ENCODE data around the gene DLK2.
A peak's percentile ranks its signal among the peaks of the same experiment; 100 is the strongest.
"Not testable (repeated sequence)": the region's sequence is repeated elsewhere in the genome, so short reads cannot be mapped to it uniquely, and the experiment has no call there.

Gene DLK2

GRCh38 chr6:43451939-43452338, 3.4 kb downstream of the DLK2 start:
- DNase-seq: no peak

- no peak for DNase-seq
Measured at GRCh38 chr6:43451348-43451747, 4.0 kb downstream of the DLK2 start.

DNA sequence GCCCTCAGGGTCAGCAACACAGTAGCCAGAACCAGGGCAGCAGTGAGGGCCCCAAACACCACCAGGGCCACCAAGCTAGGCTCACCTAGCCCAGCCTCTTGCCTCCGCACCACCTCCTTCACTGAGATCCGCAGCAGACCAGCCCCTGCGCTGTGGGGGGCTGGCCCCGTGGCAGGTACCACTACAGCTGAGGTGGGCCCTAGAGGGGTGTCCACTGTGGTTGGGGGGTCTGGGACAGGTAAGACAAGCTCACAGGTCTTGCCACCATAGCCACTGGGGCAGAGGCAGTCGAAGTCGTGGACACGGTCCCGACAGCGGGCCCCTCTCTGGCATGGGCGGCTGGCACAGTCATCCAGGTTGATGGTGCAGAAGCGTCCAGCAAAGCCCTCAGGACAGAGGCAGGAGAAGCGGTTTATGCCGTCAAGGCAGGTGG, 4.6 kb downstream of the DLK2 start:
- DNase-seq: no peak

GRCh38 chr6:43448916-43449315, 6.4 kb downstream of the DLK2 start:
- DNase-seq: no peak

- no peak for DNase-seq
Measured at GRCh38 chr6:43447604-43448003, 7.7 kb downstream of the DLK2 start.

GRCh38 chr6:43445576-43445975, 9.8 kb downstream of the DLK2 start:
- no peak for DNase-seq

DNA sequence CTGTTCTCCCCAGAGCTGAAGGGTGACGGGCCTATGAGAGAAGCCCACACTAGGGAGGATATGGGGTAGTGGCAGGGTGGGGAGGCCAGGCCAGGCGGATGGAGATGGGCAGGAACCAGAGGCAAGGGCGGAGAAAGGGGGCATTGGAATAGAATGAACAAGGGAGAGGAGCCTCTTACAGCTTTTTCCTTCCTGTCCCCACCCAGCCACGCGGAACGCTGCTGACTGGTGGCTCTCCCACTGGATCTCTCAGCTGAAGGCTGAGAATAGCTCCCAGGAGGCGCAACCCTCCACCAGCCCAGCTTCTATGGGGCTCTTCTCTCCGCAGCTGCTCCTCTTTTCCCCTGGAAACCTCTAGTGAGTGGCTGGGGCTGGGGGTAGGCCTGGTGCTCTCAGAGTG, 10.8 kb downstream of the DLK2 start:
- no peak for DNase-seq

DNA sequence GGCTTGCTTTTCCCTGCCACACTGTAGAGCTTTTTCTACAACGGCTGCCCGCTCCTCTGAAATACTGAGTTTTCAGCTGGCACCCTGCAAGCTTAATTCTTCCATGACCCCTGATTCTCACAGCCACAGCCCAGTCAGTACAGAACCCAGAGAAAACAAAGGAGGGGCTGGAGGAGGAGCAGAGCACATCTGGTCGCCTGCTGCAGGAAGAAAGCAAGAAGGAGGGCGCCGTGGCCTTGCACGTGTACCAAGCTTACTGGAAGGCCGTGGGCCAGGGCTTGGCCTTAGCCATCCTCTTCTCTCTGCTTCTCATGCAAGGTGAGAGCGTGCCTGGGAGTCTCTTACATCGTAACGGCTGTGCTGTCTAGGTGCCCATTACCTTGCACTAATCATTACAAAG, 11.3 kb downstream of the DLK2 start:
- DNase-seq: no peak

DNA sequence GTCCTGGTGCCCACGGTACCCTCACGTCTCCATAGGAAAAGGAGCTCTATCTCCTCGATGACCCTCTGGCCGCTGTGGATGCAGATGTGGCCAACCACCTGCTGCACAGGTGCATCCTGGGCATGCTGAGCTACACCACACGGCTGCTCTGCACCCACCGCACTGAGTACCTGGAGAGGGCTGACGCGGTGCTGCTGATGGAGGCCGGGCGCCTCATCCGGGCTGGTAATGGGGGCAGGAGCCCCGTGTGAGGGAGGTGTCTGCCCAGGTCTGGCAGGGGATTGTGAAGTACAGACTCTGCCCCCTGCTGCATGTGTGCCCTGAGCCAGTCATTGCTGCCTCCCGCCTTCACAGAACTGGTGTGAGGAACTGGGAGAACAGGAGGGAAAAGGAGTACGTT, 12.4 kb downstream of the DLK2 start:
- DNase-seq: no peak

DNA sequence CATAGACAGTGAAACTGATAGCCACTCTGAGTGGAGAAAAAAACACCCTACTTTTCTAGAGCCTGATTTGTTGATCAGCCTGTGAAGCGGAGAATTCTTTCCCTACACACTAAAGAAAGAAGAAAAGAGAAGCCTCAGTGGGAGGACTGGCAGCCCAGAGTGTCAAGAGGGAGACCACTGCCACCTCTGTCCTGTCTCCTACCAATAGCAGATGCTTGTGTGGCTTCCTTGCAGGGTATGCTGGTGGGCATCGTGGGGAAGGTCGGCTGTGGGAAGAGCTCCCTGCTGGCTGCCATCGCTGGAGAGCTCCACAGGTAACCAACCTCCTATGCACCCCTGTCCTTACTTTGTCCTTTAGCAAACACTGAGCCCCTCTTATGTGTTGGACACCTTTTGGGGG, 17.6 kb downstream of the DLK2 start:
- DNase-seq: no peak

DNA sequence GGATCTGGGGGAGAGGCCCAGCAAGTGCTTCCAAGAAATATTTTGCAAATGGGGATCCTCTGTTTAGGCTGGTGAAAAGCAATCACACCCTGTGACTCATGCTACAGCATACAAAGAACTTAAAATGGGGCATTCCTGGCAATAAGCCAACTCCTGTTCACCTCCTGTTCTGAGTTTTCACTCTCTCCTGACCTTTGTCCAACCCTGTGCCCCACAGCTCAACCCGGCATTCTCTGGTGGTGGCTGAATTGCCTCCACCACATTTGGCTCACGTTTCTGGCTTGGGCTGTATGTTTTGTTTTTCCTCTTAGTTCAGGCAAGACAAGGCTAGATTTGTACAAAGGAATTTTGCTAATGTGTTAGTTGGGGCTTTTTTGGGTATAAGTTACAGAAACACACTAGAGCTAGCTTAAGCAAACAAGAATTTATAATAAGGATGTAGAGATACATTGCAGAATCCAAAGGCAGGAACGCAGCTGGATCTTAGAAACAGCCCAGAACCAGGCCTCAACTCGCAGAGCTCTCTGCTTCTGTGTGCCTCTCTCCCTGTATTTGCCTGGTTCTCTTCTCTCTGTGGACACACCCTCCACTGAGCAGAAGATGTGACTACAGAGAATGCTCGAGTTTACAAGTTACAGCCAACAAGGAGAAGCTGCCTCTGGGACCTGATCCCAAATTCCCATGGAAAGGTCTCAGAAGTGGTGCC, 18.6 kb downstream of the DLK2 start:
- DNase-seq: peak; percentile 79

- DNase-seq: no peak
Measured at GRCh38 chr6:43435682-43436437, 19.5 kb downstream of the DLK2 start.

GRCh38 chr6:43434943-43435342, 20.4 kb downstream of the DLK2 start:
- no peak for DNase-seq

DNA sequence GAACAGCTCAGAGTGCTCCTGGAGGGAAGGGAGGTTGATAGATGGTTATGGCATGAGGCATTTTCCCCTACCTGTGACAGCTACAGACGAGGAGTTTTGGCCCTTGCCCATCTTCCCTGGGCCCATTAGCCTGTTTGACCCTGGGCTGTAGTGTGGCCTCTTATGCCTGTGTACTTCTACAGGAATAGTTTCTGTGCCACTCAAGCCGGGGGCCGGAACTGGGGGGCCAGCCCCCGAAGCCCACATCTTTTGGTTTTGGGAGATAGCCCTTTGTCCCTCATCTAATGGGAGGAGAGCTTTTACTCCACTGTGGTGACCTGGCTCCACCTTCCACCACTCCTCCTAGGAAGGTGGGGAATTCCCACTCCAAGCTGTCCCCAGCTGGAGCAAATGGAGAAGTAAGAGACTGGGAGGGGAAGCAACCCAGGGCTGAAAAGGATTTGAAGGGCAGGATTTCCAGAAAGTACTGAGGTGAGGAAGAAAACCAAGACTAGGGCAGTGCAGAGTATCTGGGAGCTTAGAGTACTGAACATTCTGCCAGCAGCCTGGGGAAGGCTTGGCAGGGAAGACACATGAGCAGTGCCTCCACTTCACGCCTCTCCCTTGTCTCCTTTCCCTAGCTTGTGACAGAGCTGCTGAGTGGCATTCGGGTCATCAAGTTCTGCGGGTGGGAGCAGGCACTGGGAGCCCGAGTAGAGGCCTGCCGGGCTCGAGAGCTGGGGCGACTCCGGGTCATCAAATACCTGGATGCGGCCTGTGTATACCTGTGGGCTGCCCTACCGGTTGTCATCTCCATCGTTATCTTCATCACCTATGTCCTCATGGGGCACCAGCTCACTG, 21.1 kb downstream of the DLK2 start:
- DNase-seq: no peak

DNA sequence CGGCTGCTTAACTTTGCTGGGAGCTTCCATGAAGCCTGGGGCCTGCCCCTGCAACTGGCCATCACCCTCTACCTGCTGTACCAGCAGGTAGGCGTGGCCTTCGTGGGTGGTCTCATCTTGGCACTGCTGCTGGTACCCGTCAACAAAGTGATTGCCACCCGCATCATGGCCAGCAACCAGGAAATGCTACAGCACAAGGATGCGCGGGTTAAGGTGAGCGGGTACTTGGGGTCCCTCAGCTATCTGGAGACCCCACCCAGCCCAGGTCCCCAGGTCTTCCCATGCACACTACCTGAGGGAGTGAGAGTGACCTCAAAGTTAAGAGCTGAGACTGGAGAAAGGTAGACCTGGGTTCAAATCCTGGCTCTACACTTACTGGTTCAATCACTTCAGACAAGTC, 22.2 kb downstream of the DLK2 start:
- no peak for DNase-seq

- DNase-seq: no peak
Measured at GRCh38 chr6:43432009-43432945, 23.1 kb downstream of the DLK2 start.

DNA sequence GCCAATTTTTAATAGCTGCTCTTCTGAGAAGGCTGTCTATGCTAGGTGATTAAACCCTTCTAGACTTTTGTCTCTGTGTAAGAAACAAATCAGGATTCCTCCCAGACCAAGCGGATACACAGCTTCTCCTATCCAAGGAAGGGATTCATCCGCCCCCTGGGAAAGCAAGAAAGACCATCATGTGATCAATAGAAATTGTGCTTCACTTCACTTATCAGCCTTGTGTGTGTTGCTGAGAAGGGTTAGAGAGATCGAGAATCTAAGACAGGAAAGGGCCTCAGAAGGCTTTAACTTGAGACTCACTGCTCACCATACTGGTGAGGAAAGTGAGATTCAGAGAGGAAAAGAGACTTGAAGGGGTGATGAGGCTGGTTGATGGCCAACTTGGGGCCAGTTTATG, 26.5 kb downstream of the DLK2 start:
- DNase-seq: no peak

DNA sequence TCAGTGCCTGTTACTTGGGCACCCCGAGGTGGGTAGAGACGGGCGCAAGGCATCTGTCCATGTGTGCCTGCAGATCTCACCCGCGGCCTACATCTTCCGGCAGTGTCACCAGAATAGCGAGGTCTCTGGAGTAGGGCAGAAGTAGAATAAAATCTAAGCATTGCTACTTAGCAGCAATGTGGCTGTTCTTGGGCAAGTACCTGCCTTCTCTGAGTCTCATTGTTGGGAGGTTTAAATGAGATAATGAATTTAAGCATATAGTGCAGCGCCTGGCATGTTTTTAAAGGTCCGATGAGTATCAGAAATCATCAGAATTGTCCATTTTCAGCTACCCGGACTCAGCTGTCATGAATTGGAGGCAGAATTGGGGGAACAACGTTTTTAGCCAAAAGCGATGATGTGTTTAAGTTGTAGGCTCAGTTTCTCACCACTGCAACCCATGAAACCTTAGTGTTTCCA, 27.2 kb downstream of the DLK2 start:
- no peak for DNase-seq

- DNase-seq: peak; percentile 96
Measured at GRCh38 chr6:43427406-43428111, 27.8 kb downstream of the DLK2 start, which contains the start of gene ABCC10. TSS of gene ABCC10 (plus strand) at chr6:43427541. CDS start at chr6:43427979, 438 bp downstream.

GRCh38 chr6:43426928-43427405, 28.4 kb downstream of the DLK2 start:
- DNase-seq: no peak

GRCh38 chr6:43425083-43425482, 30.3 kb downstream of the DLK2 start:
- DNase-seq: not testable (repeated sequence)

Data from EL (cell line).